Hepatocyte (in vitro differentiated cells): Measurements from ENCODE around the gene AQP12A. TPM values are rescaled to one million over a fixed set of nuclear protein-coding genes. Genes with fewer than 3 reads are reported as not detected.
A peak's percentile ranks its signal among the peaks of the same experiment; 100 is the strongest.

ENCODE experiments used
- DNase-seq: peaks from one replicate; pipeline ENCODE4 v3.0.0-alpha.2; 2016; ENCODE audit warnings: low spot score
- H2AFZ ChIP-seq: fragments of 200-600 bp; sonication (generic); 2 replicates; pipeline ENCODE4 v1.6.0; 2016; ENCODE audit warnings: antibody characterized with exemption, mild to moderate bottlenecking
- H3K27ac ChIP-seq: fragments of 200-600 bp; sonication (generic); 2 replicates; pipeline ENCODE4 v1.5.1; 2016; ENCODE audit warnings: mild to moderate bottlenecking
- H3K27me3 ChIP-seq: fragments of 200-600 bp; sonication (generic); 2 replicates; pipeline ENCODE4 v1.6.1; 2016
- H3K36me3 ChIP-seq: fragments of 200-600 bp; sonication (generic); replicated peaks from 2 replicates; pipeline ENCODE4 v1.5.1; 2016; ENCODE audit warnings: low read depth; ENCODE audit not compliant: insufficient read depth
- H3K4me1 ChIP-seq: fragments of 200-600 bp; sonication (generic); 2 replicates; pipeline ENCODE4 v1.5.1; 2016; ENCODE audit warnings: mild to moderate bottlenecking, moderate library complexity; ENCODE audit not compliant: insufficient read depth
- H3K4me2 ChIP-seq: fragments of 200-600 bp; sonication (generic); 2 replicates; pipeline ENCODE4 v1.6.0; 2016
- H3K4me3 ChIP-seq: fragments of 200-600 bp; sonication (generic); 2 replicates; pipeline ENCODE4 v1.5.1; 2016; ENCODE audit warnings: mild to moderate bottlenecking
- H3K79me2 ChIP-seq: fragments of 200-600 bp; sonication (generic); 2 replicates; pipeline ENCODE4 v1.6.0; 2017; ENCODE audit warnings: mild to moderate bottlenecking
- H3K9me2 ChIP-seq: fragments of 200-600 bp; sonication (generic); replicated peaks from 2 replicates; pipeline ENCODE4 v1.6.0; 2017; ENCODE audit warnings: mild to moderate bottlenecking; ENCODE audit not compliant: insufficient read depth
- H3K9me3 ChIP-seq: fragments of 200-600 bp; sonication (generic); 2 replicates; pipeline ENCODE4 v1.5.1; 2016; ENCODE audit warnings: low read depth, mild to moderate bottlenecking
- H4K20me1 ChIP-seq: fragments of 200-600 bp; sonication (generic); 2 replicates; pipeline ENCODE4 v1.6.0; 2016; ENCODE audit warnings: mild to moderate bottlenecking; ENCODE audit not compliant: insufficient read depth, poor library complexity, severe bottlenecking
- EZH2 ChIP-seq: fragments of 200-600 bp; sonication (generic); IDR thresholded peaks from 2 replicates; pipeline ENCODE4 v1.6.1; 2016; ENCODE audit warnings: antibody characterized with exemption, mild to moderate bottlenecking, borderline replicate concordance
- EZH2phosphoT487 ChIP-seq: fragments of 200-600 bp; sonication (generic); IDR thresholded peaks from one replicate; pipeline ENCODE4 v1.6.1; 2018; ENCODE audit warnings: antibody characterized with exemption, mild to moderate bottlenecking, low read depth, moderate library complexity; ENCODE audit not compliant: unreplicated experiment, severe bottlenecking
- WGBS: methylation state at CpG from one replicate; pipeline ENCODE4 v1.1.6; 2016; ENCODE audit warnings: low lambda C conversion rate; ENCODE audit errors: missing lambda C conversion rate; 5-methylcytosine and 5-hydroxymethylcytosine counted together
- polyA plus RNA-seq: library from polyadenylated mRNA; unstranded; fragments of >200 nt; fragmentation: Nextera tagmentation; extraction: Ambion mirVana; gene quantifications from 2 replicates; pipeline ENCODE4 v1.2.1, GENCODE V29; 2016
- total RNA-seq: library from RNA; depleted of rRNA; stranded (reverse); fragments of >200 nt; gene quantifications from 2 replicates; pipeline ENCODE4 v1.2.3, GENCODE V29; 2014
- TF ChIP-seq, protein P1 (sequence below): fragments of 200-600 bp; sonication (generic); IDR thresholded peaks from 2 replicates; pipeline ENCODE4 v1.5.1; 2016; ENCODE audit warnings: antibody characterized with exemption, mild to moderate bottlenecking; ENCODE audit not compliant: poor library complexity

AQP12A gene
- total and polyA plus RNA-seq, 2 experiments from 2014 or later: not detected

DNA sequence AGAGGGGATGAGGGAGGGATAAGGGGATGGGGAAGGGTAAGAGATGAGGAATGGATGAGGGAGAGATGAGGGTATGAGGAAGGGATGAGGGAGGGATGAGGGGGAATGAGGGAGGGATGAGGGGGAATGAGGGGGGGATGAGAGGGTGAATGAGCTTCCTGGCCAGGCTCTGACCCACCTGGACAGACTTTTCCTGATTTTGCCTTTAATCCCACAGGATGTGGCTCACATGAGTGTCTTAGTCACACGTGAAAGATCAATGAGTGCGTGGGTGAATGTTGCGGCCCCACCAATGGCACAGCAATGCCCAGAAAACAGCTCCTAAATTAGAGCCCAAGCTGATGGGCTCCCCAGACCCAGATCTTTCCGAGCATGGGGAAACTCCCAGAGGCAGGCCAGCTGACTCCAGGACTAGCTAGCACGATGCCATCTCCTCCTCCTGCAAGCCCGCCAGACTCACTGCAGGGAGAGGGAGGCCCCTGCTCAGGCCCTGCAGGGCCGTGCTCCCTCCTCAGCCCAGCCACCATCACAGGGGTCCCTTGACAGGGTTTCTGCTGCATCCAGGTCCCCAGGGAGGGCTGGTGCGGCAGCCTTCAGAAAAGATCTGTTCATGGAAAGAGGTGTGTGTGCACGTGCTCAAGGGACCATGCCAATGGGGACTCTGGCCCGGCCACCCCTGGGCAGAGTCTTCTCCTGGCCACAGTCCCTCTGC is 41.4 kb downstream of the AQP12A start:
- Histone ChIP-seq H3K9me3 (no peaks in the 10 kb centered on the region), H2AFZ (no peak overlapping the region), H3K36me3 (no peaks in the 10 kb centered on the region), H3K27me3 (no peaks in the 10 kb centered on the region), H3K79me2 (no peaks in the 10 kb centered on the region), H3K4me1 (peaks cover 7% of the 10 kb centered on the region), H3K4me2 (no peak overlapping the region), H3K9me2 (no peaks in the 10 kb centered on the region), H3K4me3 (no peak overlapping the region), H4K20me1 (no peaks in the 10 kb centered on the region), H3K27ac (no peak overlapping the region)
- 89% methylated on average over 10 of the region's 10 CpGs for WGBS
- DNase-seq: no peak
- no peak for TF ChIP-seq EZH2phosphoT487
- TF ChIP-seq, protein P1, sequence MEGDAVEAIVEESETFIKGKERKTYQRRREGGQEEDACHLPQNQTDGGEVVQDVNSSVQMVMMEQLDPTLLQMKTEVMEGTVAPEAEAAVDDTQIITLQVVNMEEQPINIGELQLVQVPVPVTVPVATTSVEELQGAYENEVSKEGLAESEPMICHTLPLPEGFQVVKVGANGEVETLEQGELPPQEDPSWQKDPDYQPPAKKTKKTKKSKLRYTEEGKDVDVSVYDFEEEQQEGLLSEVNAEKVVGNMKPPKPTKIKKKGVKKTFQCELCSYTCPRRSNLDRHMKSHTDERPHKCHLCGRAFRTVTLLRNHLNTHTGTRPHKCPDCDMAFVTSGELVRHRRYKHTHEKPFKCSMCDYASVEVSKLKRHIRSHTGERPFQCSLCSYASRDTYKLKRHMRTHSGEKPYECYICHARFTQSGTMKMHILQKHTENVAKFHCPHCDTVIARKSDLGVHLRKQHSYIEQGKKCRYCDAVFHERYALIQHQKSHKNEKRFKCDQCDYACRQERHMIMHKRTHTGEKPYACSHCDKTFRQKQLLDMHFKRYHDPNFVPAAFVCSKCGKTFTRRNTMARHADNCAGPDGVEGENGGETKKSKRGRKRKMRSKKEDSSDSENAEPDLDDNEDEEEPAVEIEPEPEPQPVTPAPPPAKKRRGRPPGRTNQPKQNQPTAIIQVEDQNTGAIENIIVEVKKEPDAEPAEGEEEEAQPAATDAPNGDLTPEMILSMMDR: no peak
- no peak for TF ChIP-seq EZH2

DNA sequence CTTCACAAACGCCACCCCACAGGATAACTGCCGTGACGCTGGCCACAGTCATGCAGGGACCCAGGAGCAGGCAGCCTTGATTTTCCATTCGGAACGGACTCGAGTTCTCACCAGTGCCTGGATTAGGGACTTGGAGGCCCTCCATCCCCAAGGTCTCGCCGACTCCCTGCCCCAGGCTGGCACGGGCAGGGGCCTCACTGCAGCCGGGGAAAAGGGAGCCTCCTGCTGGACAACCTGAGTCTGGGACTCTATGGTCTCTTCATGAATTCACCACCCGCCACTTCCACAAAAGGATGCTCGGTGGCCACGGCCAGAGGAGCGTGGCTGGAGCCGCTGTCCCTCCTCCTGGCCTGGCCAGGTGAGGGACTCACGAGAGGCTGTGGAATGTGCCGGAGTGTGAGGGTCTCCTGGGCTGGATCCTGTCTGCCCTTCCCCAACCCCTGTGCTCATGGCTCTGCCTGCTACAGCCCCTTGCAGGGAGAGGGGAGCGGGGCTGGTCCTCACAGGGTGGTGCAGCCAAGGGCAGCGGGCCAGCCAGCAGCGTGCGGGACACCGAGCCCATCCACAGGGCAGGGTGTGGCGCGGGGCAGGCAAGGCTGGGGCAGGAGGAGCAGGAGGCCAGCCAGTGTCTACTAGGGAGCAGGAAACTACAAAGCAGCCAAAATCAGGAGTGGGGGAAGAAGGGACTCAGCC is 42.3 kb downstream of the AQP12A start:
- Histone ChIP-seq H3K9me2 (no peaks in the 10 kb centered on the region), H3K4me2 (no peak overlapping the region), H2AFZ (no peak overlapping the region), H3K79me2 (no peaks in the 10 kb centered on the region), H4K20me1 (no peaks in the 10 kb centered on the region), H3K27ac (no peak overlapping the region), H3K27me3 (no peaks in the 10 kb centered on the region), H3K4me3 (no peak overlapping the region), H3K4me1 (peaks cover 7% of the 10 kb centered on the region), H3K36me3 (no peaks in the 10 kb centered on the region), H3K9me3 (no peaks in the 10 kb centered on the region)
- TF ChIP-seq, protein P1: peak; percentile 4
- TF ChIP-seq EZH2 (no peak), EZH2phosphoT487 (no peak)
- 87% methylated on average over 24 of the region's 24 CpGs for WGBS
- no peak for DNase-seq

DNA sequence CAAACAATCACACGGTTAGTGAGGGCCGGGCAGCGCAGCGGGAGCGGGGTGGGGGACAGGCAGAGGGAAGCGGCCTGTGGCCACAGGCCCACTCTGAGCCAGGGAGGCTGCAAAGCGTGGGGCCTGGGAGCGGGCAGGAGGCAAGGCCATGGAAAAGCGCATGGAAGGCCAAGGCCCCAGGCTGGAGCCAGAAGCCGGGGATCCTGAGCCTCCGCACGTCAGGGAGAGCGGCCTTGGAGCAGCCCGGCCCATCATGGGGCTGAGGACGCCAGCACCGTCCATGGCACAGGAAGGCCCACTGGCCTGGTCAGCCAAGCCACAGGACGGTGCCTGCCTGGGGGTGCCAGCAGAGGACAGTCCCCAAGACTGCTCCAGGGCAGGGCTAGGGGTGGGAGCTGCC is 43.1 kb downstream of the AQP12A start:
- H3K4me3 ChIP-seq: no peak overlapping the region
- no peaks in the 10 kb centered on the region for H3K9me3 ChIP-seq
- no peak overlapping the region for H3K27ac ChIP-seq
- no peak overlapping the region for H3K4me2 ChIP-seq
- H3K27me3 ChIP-seq: no peaks in the 10 kb centered on the region
- peaks cover 7% of the 10 kb centered on the region for H3K4me1 ChIP-seq
- TF ChIP-seq EZH2phosphoT487: no peak
- TF ChIP-seq, protein P1: no peak
- TF ChIP-seq EZH2: no peak
- no peaks in the 10 kb centered on the region for H3K9me2 ChIP-seq
- no peak for DNase-seq
- H3K36me3 ChIP-seq: no peaks in the 10 kb centered on the region
- H4K20me1 ChIP-seq: no peaks in the 10 kb centered on the region
- no peaks in the 10 kb centered on the region for H3K79me2 ChIP-seq
- no peak overlapping the region for H2AFZ ChIP-seq
- 95% methylated on average over 17 of the region's 17 CpGs for WGBS
